GM23248 (cell line): ENCODE data around the gene PKNOX1. TPM values are rescaled to one million over a fixed set of nuclear protein-coding genes. Genes with fewer than 3 reads are reported as not detected.
"Not testable (repeated sequence)": the region's sequence is repeated elsewhere in the genome, so short reads cannot be mapped to it uniquely, and the experiment has no call there.

Source experiments
- DNase-seq: peaks from one replicate; pipeline ENCODE4 v3.0.0-alpha.2; 2015
- H2AFZ ChIP-seq: fragments of 200-600 bp; sonication (generic); 2 replicates; pipeline ENCODE4 v1.6.1; 2016; ENCODE audit warnings: antibody characterized with exemption
- H3F3A ChIP-seq: fragments of 200-600 bp; sonication (generic); 2 replicates; pipeline ENCODE4 v1.6.1; 2016; ENCODE audit warnings: mild to moderate bottlenecking, antibody characterized with exemption, mixed run types; ENCODE audit not compliant: insufficient read depth
- H3K27ac ChIP-seq: fragments of 200-600 bp; sonication (generic); 2 replicates; pipeline ENCODE4 v1.5.1; 2016; ENCODE audit warnings: mild to moderate bottlenecking
- H3K27me3 ChIP-seq: fragments of 200-600 bp; sonication (generic); replicated peaks from 2 replicates; pipeline ENCODE4 v1.6.1; 2016; ENCODE audit warnings: mild to moderate bottlenecking; ENCODE audit not compliant: insufficient read depth
- H3K36me3 ChIP-seq: fragments of 200-600 bp; sonication (generic); 2 replicates; pipeline ENCODE4 v1.6.1; 2016; ENCODE audit warnings: low read depth, mild to moderate bottlenecking
- H3K4me1 ChIP-seq: fragments of 200-600 bp; sonication (generic); 2 replicates; pipeline ENCODE4 v1.6.1; 2016; ENCODE audit warnings: mild to moderate bottlenecking; ENCODE audit not compliant: insufficient read depth
- H3K4me2 ChIP-seq: fragments of 200-600 bp; sonication (generic); one replicate; pipeline ENCODE4 v1.6.1; 2016; ENCODE audit warnings: mild to moderate bottlenecking; ENCODE audit not compliant: unreplicated experiment
- H3K4me3 ChIP-seq: fragments of 200-600 bp; sonication (generic); 2 replicates; pipeline ENCODE4 v1.5.1; 2016; ENCODE audit warnings: mild to moderate bottlenecking
- H3K79me2 ChIP-seq: fragments of 200-600 bp; sonication (generic); 2 replicates; pipeline ENCODE4 v1.6.1; 2016; ENCODE audit warnings: mild to moderate bottlenecking; ENCODE audit not compliant: insufficient read depth
- H3K9ac ChIP-seq: fragments of 200-600 bp; sonication (generic); 2 replicates; pipeline ENCODE4 v1.6.1; 2016; ENCODE audit warnings: mild to moderate bottlenecking
- H3K9me2 ChIP-seq: fragments of 200-600 bp; sonication (generic); 2 replicates; pipeline ENCODE4 v1.6.1; 2016; ENCODE audit warnings: mixed run types, mild to moderate bottlenecking, moderate library complexity; ENCODE audit not compliant: insufficient read depth
- H3K9me3 ChIP-seq: fragments of 200-600 bp; sonication (generic); one replicate; pipeline ENCODE4 v1.6.1; 2017; ENCODE audit warnings: low read depth
- H4K20me1 ChIP-seq: fragments of 200-600 bp; sonication (generic); 2 replicates; pipeline ENCODE4 v1.6.0; 2016; ENCODE audit not compliant: insufficient read depth
- WGBS, 2 experiments: methylation state at CpG; one replicate each; pipeline ENCODE4 v1.1.6; 2015 to 2017; ENCODE audit warnings: low lambda C conversion rate in 2 of 2, low coverage in 1 of 2; ENCODE audit errors: missing lambda C conversion rate in 2 of 2; 5-methylcytosine and 5-hydroxymethylcytosine counted together
- in situ Hi-C: fragments of 300-500 bp; cut with MboI; formaldehyde crosslinking; loops from 2 replicates; pipeline ENCODE4 v1.15.0; 2020
- polyA plus RNA-seq: library from polyadenylated mRNA; unstranded; fragments of >200 nt; fragmentation: Nextera tagmentation; extraction: Ambion mirVana; gene quantifications from 2 replicates; pipeline ENCODE4 v1.2.1, GENCODE V29; 2016
- total RNA-seq: library from RNA; depleted of rRNA; stranded (reverse); fragments of >200 nt; shearing (Covaris generic); gene quantifications from 2 replicates; pipeline ENCODE4 v1.2.3, GENCODE V29; 2014

Gene PKNOX1
- total and polyA plus RNA-seq, 2 experiments from 2014 or later = 11.1 to 25.9 TPM

- H3K36me3 ChIP-seq, H3K4me2 ChIP-seq, H3K9me3 ChIP-seq, in situ Hi-C loops, H3K9ac ChIP-seq, H3K27me3 ChIP-seq, DNase-seq, H3K4me1 ChIP-seq, H3K4me3 ChIP-seq, H4K20me1 ChIP-seq, H3K79me2 ChIP-seq, H3K9me2 ChIP-seq, H3F3A ChIP-seq, H3K27ac ChIP-seq, H2AFZ ChIP-seq: not testable (repeated sequence)
- WGBS, 2 experiments = no CpG with 5 or more reads among the region's 22 CpGs
Measured at GRCh38 chr21:43064265-43064917, 90.0 kb downstream of the PKNOX1 start.

- H3K4me1 ChIP-seq, H3K4me3 ChIP-seq, in situ Hi-C loops, DNase-seq, H2AFZ ChIP-seq, H3K36me3 ChIP-seq, H3F3A ChIP-seq, H3K27me3 ChIP-seq, H4K20me1 ChIP-seq, H3K9me2 ChIP-seq, H3K79me2 ChIP-seq, H3K9me3 ChIP-seq, H3K4me2 ChIP-seq, H3K9ac ChIP-seq, H3K27ac ChIP-seq: not testable (repeated sequence)
- WGBS, 2 experiments = 88 to 92% methylated on average over 11 to 12 of the region's 30 CpGs
Measured at GRCh38 chr21:43065991-43066390, 91.6 kb downstream of the PKNOX1 start.

GRCh38 chr21:43066690-43067089 is 92.3 kb downstream of the PKNOX1 start:
- H3K4me3 ChIP-seq, H4K20me1 ChIP-seq, H3K36me3 ChIP-seq, H3K79me2 ChIP-seq, H3K4me2 ChIP-seq, H3K9me2 ChIP-seq, H3K27me3 ChIP-seq, DNase-seq, H2AFZ ChIP-seq, in situ Hi-C loops, H3K4me1 ChIP-seq, H3K9me3 ChIP-seq, H3K27ac ChIP-seq, H3K9ac ChIP-seq, H3F3A ChIP-seq: not testable (repeated sequence)
- 96 to 98% methylated on average over 8 of the region's 12 CpGs for WGBS, 2 experiments

- H3K4me2 ChIP-seq, H3K9ac ChIP-seq, H3K27me3 ChIP-seq, in situ Hi-C loops, H3K9me2 ChIP-seq, H3K79me2 ChIP-seq, H2AFZ ChIP-seq, H3K4me3 ChIP-seq, H3F3A ChIP-seq, H3K27ac ChIP-seq, H3K36me3 ChIP-seq, H3K9me3 ChIP-seq, DNase-seq, H4K20me1 ChIP-seq, H3K4me1 ChIP-seq: not testable (repeated sequence)
- WGBS, 2 experiments = 90 to 92% methylated on average over 3 to 5 of the region's 12 CpGs
Measured at GRCh38 chr21:43068065-43068464, 93.7 kb downstream of the PKNOX1 start.

GRCh38 chr21:43069682-43070081 is 95.3 kb downstream of the PKNOX1 start:
- H2AFZ ChIP-seq, H3K9me3 ChIP-seq, H3K9ac ChIP-seq, H3K4me2 ChIP-seq, H3K36me3 ChIP-seq, DNase-seq, H3K79me2 ChIP-seq, H3K4me1 ChIP-seq, in situ Hi-C loops, H4K20me1 ChIP-seq, H3K27ac ChIP-seq, H3K9me2 ChIP-seq, H3K27me3 ChIP-seq, H3K4me3 ChIP-seq, H3F3A ChIP-seq: not testable (repeated sequence)
- WGBS, 2 experiments = no CpG with 5 or more reads among the region's 10 CpGs

- WGBS, 2 experiments = no CpG with 5 or more reads among the region's 11 CpGs
- DNase-seq, H4K20me1 ChIP-seq: not testable (repeated sequence)
Measured at GRCh38 chr21:43072742-43073141, 98.4 kb downstream of the PKNOX1 start.

GRCh38 chr21:43074401-43075169 is 100.2 kb downstream of the PKNOX1 start:
- H3K27ac ChIP-seq, H3K4me1 ChIP-seq, H3K4me3 ChIP-seq, H2AFZ ChIP-seq, H3K9ac ChIP-seq, H3K9me2 ChIP-seq, H3K9me3 ChIP-seq, H3K79me2 ChIP-seq, H3K27me3 ChIP-seq, in situ Hi-C loops, H3K36me3 ChIP-seq, H4K20me1 ChIP-seq, H3F3A ChIP-seq, H3K4me2 ChIP-seq, DNase-seq: not testable (repeated sequence)
- WGBS, 2 experiments = no CpG with 5 or more reads among the region's 74 CpGs

More at GRCh38 chr21:43072742-43073141, 98.4 kb downstream of the PKNOX1 start:
- H3K4me3 ChIP-seq, H3K27me3 ChIP-seq, H3K79me2 ChIP-seq, H3K27ac ChIP-seq, H3K9me2 ChIP-seq, H3F3A ChIP-seq, H3K36me3 ChIP-seq, H3K9me3 ChIP-seq, H3K4me2 ChIP-seq, in situ Hi-C loops, H3K4me1 ChIP-seq, H3K9ac ChIP-seq, H2AFZ ChIP-seq: not testable (repeated sequence)
